ENCODE results near the gene AKAP13. TPM values are rescaled to one million over a fixed set of nuclear protein-coding genes. Genes with fewer than 3 reads are reported as not detected.

AKAP13 gene
- total and polyA plus RNA-seq, 9 donors = 45.3 to 190 (median 98.6) TPM

- Histone ChIP-seq H3K36me3 (no peaks in the 10 kb centered on the region), H3K9me3 (no peaks in the 10 kb centered on the region), H3K27me3 (no peaks in the 10 kb centered on the region), H3K27ac (no peak overlapping the region), H3K4me1 (ENCODE audit: insufficient read depth) (peaks cover 7% of the 10 kb centered on the region), H3K4me3 (peak overlapping the region; percentile 78)
- no peak for DNase-seq
- intact Hi-C loops (cut with DNase I) = no loop called here
- no peak for TF ChIP-seq POLR2A (IDR thresholded peaks at IDR 0.05)
- TF ChIP-seq EP300 (IDR thresholded peaks at IDR 0.05) = no peak
- TF ChIP-seq CTCF (IDR thresholded peaks at IDR 0.05) = no peak
- 59 to 65% (median 62%) methylated on average over 10 of the region's 10 CpGs for WGBS, 3 donors
Observed at GRCh38 chr15:85381850-85382751, 1.7 kb downstream of the AKAP13 start.

DNA sequence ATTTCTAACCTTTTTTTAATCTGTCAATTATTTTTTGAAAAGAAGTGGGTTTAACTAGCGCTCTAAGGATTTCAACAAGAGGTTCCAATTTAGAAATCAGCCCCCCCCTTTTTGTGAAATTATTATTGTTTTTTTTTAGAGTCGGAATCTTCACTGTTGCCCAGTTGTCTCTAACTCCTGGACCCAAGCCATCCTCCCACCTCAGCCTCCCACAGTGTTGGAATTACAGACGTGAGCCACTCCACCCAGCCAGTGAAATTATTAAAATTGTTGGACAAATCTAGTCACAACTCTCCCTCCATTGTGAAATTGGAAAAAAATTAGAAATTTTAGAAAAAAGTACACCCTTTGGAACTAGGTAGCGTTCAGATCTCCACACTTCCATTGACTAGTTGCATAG lies 2.5 kb downstream of the AKAP13 start:
- DNase-seq = no peak
- WGBS, 3 donors = 42 to 52% (median 43%) methylated on average over 4 of the region's 4 CpGs
- Histone ChIP-seq H3K4me3 (no peak overlapping the region), H3K27ac (no peak overlapping the region), H3K4me1 (ENCODE audit: insufficient read depth) (peaks cover 7% of the 10 kb centered on the region), H3K27me3 (no peaks in the 10 kb centered on the region), H3K36me3 (no peaks in the 10 kb centered on the region), H3K9me3 (no peaks in the 10 kb centered on the region)
- intact Hi-C loops (cut with DNase I) = no loop called here
- TF ChIP-seq CTCF (IDR thresholded peaks at IDR 0.05) = no peak
- no peak for TF ChIP-seq POLR2A (IDR thresholded peaks at IDR 0.05)
- TF ChIP-seq EP300 (IDR thresholded peaks at IDR 0.05) = no peak

- no peak overlapping the region for H3K27ac ChIP-seq
- 62 to 87% (median 86%) methylated on average over 2 of the region's 2 CpGs for WGBS, 3 donors
- intact Hi-C loops (cut with DNase I) = no loop called here
Observed at GRCh38 chr15:85383470-85384148, 3.2 kb downstream of the AKAP13 start.

DNA sequence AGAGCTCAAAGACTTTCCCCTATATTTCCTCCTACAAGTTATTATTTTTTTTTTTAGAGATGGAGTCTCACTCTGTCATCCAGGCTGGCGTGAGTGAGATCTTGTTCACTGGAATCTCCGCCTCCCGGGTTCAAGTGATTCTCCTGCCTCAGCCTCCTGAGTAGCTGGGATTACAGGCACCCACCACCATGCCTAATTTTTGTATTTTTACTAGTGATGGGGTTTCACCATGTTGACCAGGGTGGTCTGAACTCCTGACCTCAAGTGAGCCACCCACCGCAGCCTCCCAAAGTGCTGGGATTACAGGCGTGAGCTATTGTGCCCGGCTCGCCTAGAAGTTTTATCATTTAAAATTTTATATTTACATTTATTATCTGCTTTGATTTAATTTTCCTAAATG lies 5.9 kb downstream of the AKAP13 start:
- no peak for TF ChIP-seq POLR2A (IDR thresholded peaks at IDR 0.05)
- no peak for TF ChIP-seq CTCF (IDR thresholded peaks at IDR 0.05)
- no peak for TF ChIP-seq EP300 (IDR thresholded peaks at IDR 0.05)
- WGBS, 3 donors = 82 to 95% (median 90%) methylated on average over 7 of the region's 7 CpGs
- H3K4me1 ChIP-seq (ENCODE audit: insufficient read depth) = peaks cover 7% of the 10 kb centered on the region
- H3K27ac ChIP-seq = no peak overlapping the region
- DNase-seq = no peak
- intact Hi-C loops (cut with DNase I) = no loop called here
- no peak overlapping the region for H3K4me3 ChIP-seq
- H3K27me3 ChIP-seq = no peaks in the 10 kb centered on the region
- H3K9me3 ChIP-seq = no peaks in the 10 kb centered on the region
- H3K36me3 ChIP-seq = no peaks in the 10 kb centered on the region

More at GRCh38 chr15:85383470-85384148, 3.2 kb downstream of the AKAP13 start:
- Histone ChIP-seq H3K4me3 (no peak overlapping the region), H3K9me3 (no peaks in the 10 kb centered on the region), H3K4me1 (ENCODE audit: insufficient read depth) (peaks cover 7% of the 10 kb centered on the region), H3K27me3 (no peaks in the 10 kb centered on the region), H3K36me3 (no peaks in the 10 kb centered on the region)
- TF ChIP-seq CTCF (IDR thresholded peaks at IDR 0.05) (no peak), POLR2A (IDR thresholded peaks at IDR 0.05) (no peak), EP300 (IDR thresholded peaks at IDR 0.05) (no peak)
- no peak for DNase-seq

All from ovary (tissue), 9 donors.